Hematopoietic multipotent progenitor cell treated with erythropoietin and hydrocortisone succinate and interleukin-3 and kit ligand, for 6 days (in vitro differentiated cells): ENCODE results near the gene ARMS2.

Experiments
- DNase-seq: peaks from one replicate; pipeline ENCODE4 v3.0.0-alpha.2; 2015

Gene ARMS2

DNA sequence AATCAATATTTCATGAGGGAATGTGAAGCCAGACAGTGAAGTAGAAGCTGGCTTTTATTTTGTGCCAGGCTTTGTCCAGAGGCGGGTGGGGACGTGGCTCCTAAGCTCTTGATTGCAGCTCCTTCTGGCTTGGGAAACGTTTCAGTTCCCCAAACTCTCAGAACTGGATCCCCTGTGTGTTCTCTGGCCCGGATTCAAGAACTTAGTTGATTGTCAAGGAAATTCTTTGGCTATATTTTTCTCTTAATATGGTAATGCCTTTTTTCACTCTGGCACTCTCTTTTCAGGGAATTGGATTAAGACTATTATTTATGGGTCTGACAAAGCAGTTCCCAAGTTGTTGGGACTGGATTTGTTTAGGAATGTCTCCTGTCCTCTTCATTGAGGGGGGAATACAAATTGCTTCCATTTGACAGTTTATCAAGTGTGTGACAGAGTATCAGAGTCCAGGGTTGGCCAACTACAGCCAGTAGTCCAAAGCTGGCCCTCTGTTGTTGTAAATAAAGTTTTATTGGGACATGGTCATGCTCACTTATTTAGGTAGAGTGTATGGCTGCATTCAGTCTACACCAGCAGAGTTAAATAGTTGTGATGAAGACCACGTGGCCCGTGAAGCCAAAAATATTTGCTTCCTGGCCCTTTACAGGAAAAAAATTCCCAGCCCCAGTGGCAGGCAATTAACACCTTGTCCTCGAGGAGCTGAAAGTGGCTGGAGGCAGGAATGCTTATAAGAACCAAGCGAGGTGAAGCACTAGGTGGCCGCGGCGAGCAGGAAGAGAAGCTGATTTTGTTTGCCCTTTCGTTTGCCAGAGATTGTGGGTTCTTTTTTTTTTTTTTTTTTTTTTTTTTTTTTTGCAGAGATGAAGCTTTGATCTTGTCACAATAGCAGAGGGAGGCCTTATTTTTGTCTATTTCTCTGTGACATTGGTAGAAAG lies 41.2 kb downstream of the ARMS2 start:
- DNase-seq, result no peak

GRCh38 chr10:122497241-122497640 lies 42.8 kb downstream of the ARMS2 start:
- DNase-seq, result no peak

DNA sequence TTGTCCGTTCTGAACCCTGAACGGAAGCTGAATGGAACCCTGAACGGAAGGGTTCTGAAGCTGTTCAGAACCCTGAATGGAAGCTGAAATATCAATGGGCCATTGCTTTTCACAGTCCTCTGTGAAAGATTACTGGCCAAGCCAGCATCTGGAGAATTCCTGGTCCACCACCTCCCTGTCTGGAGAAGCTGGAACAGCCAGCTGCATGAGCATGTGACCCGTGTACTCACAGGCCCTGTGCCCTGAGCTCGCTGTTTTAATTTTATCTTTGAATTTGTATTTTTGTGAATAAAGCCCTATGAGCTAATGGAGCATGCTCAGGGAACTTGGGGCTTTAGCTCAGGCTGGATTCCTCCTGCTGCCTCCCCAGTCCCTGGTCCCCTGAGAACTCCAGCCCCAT lies 44.1 kb downstream of the ARMS2 start:
- no peak for DNase-seq

GRCh38 chr10:122499012-122499411 lies 44.6 kb downstream of the ARMS2 start:
- no peak for DNase-seq

- no peak for DNase-seq
Observed at GRCh38 chr10:122499491-122499941, 45.1 kb downstream of the ARMS2 start.

GRCh38 chr10:122500194-122500593 lies 45.7 kb downstream of the ARMS2 start:
- DNase-seq, result no peak

DNA sequence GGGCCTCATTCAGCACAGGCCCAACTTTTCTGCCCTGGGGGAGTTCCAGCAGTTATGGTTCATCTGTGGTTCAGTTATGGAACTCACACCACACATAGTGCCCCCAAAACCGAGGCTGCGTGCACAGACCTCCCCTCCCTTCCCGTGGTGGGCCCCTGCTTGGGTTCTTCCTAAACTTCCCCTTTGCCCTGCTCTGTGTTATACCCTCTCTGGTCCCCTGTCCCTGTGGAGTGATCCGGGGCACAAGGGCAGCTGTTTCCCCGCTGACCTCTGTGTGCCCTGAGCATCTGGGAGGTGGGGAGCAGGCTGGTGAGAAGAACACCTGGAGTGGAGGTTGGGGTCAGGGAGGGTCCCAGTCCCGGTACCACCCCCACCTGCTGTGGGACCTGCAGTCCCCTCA lies 46.3 kb downstream of the ARMS2 start:
- DNase-seq, result no peak

DNA sequence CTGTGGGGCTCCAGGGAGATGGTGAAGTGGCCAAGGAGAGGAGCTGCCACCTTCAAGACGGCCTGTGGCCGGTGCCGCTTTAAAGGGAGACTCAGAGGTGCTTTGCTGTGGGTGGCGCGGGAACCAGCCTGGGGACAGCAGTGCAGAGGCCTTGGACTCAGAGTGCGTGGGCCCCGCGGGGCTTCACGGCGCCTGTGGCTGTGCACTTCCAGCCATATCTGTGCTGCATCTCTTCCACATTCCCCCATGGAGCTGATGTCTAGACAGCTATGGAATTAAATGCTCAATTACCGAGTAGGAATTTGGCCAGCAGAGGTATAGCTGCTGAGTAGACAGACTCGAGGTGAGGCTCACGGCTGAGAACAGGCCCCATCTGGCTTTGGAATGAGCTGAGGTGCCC lies 48.6 kb downstream of the ARMS2 start:
- no peak for DNase-seq

- DNase-seq, result no peak
Observed at GRCh38 chr10:122503886-122504609, 49.6 kb downstream of the ARMS2 start.

- no peak for DNase-seq
Observed at GRCh38 chr10:122504610-122504950, 50.1 kb downstream of the ARMS2 start.

GRCh38 chr10:122505011-122505410 lies 50.6 kb downstream of the ARMS2 start:
- no peak for DNase-seq

DNA sequence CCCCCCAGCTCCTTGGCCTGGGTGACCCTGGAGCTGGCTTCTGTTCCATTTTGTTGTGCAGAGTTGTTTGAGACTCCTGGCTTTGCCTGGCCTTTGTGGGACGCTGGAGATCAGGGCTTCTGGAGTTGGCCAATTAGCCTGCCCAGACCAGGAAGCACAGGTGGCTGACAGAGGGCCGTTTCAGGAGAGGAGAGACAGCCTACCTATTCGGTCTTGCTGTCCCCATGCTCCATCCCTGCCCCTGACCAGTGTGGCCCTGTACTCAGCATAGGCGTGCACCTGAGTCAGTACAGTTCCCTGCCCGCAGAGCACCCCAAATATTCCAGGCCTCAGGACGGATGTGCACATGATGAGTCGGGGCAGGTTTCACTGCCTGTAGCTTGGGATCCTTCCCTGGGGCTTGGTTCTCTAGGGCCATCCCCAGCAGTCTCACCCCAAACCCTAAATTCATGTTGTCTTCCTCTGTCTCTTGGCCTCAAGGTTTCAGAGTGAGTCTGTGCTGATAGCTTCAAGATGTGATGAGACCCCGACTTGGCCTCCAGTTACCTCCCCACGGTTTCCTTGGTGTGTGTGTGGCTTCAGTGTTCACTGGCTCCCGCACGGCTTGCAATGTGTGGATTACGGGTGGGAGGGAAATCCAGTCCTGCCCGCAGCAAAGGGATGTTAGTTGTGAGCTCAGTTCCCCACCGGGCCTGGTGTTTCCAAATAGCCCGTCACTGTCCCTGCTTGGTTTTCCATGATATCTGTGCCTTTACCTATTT lies 51.6 kb downstream of the ARMS2 start:
- DNase-seq, result no peak
